CD4-positive, alpha-beta T cell (primary cell): ENCODE data around the gene AGXT2. TPM values are rescaled to one million over a fixed set of nuclear protein-coding genes. Genes with fewer than 3 reads are reported as not detected.

ENCODE experiments used
- ATAC-seq: fragments of 200-7000 bp; cut with Tn5 transposase; one replicate; pipeline ENCODE4 v1.10.0; 2022; ENCODE audit warnings: mild to moderate bottlenecking; ENCODE audit not compliant: poor library complexity
- CTCF ChIA-PET: fragments of 350-600 bp; sonication (Branson Sonifier 250); formaldehyde crosslinking; loops from one replicate; lab custom pipeline; 2021; ENCODE audit warnings: antibody characterized with exemption, inconsistent platforms; lab: Charles Lee
- POLR2A ChIA-PET: fragments of 350-600 bp; sonication (Branson Sonifier 250); formaldehyde crosslinking; loops from one replicate; lab custom pipeline; 2021; ENCODE audit warnings: antibody characterized with exemption, inconsistent platforms; lab: Charles Lee
- DNase-seq, 14 experiments: peaks; one replicate each; pipeline ENCODE4 v3.0.0-alpha.2; 2013 to 2020; ENCODE audit warnings: mixed read lengths in 2 of 14
- H3K27ac ChIP-seq, 2 donors: one replicate each; pipeline versions ENCODE4 v1.5.1 to v1.7.0; 2013; ENCODE audit warnings: low read length in 2 of 2, low read depth in 1 of 2, mild to moderate bottlenecking in 1 of 2
- H3K27me3 ChIP-seq, 2 experiments: 1 replicate in 1 of 2; 2 replicates in 1 of 2; pipeline versions ENCODE4 v1.6.1 to v1.7.0; 2013; ENCODE audit warnings: low read length in 2 of 2, control low read depth in 1 of 2, mild to moderate bottlenecking in 1 of 2, moderate library complexity in 1 of 2; ENCODE audit not compliant: insufficient read depth in 2 of 2, control insufficient read depth in 1 of 2
- H3K36me3 ChIP-seq: one replicate; pipeline ENCODE4 v1.6.1; 2013; ENCODE audit warnings: low read length, control low read depth; ENCODE audit not compliant: insufficient read depth
- H3K4me1 ChIP-seq: one replicate; pipeline ENCODE4 v1.6.1; 2013; ENCODE audit warnings: low read length, control low read depth; ENCODE audit not compliant: insufficient read depth
- H3K4me3 ChIP-seq: one replicate; pipeline ENCODE4 v1.5.1; 2013; ENCODE audit warnings: mild to moderate bottlenecking, low read length, moderate library complexity
- H3K9me3 ChIP-seq, 2 experiments: 1 replicate in 1 of 2; 2 replicates in 1 of 2; pipeline versions ENCODE4 v1.6.1 to v1.7.0; 2013; ENCODE audit warnings: low read length in 2 of 2, mild to moderate bottlenecking in 2 of 2, control low read depth in 1 of 2, moderate library complexity in 1 of 2; ENCODE audit not compliant: control insufficient read depth in 1 of 2, insufficient read depth in 1 of 2
- H3K27ac Mint-ChIP-seq: one replicate; pipeline ENCODE4 v1.8.0; 2020; ENCODE audit warnings: mixed read lengths
- H3K27me3 Mint-ChIP-seq: one replicate; pipeline ENCODE4 v1.8.0; 2021; ENCODE audit warnings: mixed read lengths
- H3K36me3 Mint-ChIP-seq: one replicate; pipeline ENCODE4 v1.8.0; 2021; ENCODE audit warnings: low read depth, mixed read lengths
- H3K4me1 Mint-ChIP-seq: one replicate; pipeline ENCODE4 v1.8.0; 2021; ENCODE audit warnings: low read depth, mixed read lengths
- H3K4me3 Mint-ChIP-seq: one replicate; pipeline ENCODE4 v1.8.0; 2020; ENCODE audit warnings: mild to moderate bottlenecking, mixed read lengths
- H3K9me3 Mint-ChIP-seq: one replicate; pipeline ENCODE4 v1.8.0; 2020; ENCODE audit warnings: mixed read lengths
- CTCF ChIP-seq: fragments of 200-600 bp; IDR thresholded peaks from one replicate; pipeline ENCODE4 v1.8.0; 2022; ENCODE audit warnings: antibody characterized with exemption, mild to moderate bottlenecking
- intact Hi-C, 2 experiments: fragments of 100-400 bp; cut with DNase I in 1 of 2; cut with micrococcal nuclease in 1 of 2; formaldehyde crosslinking; loops; one replicate each; pipeline versions ENCODE4 v1.15.1 to v1.9.0; 2023 to 2025; cut with DNase I, micrococcal nuclease
- total RNA-seq, 174 experiments: library from RNA in 2 of 174; stranded (reverse) in 2 of 174; gene quantifications; one replicate each; pipeline ENCODE4 v1.2.3 and lab custom pipeline; 2021 to 2026

AGXT2 gene
- total RNA-seq, 2 experiments from 2014 or later = not detected

- H3K4me3 Mint-ChIP-seq = no peak overlapping the region
- ChIA-PET CTCF (no interaction called here), POLR2A (no interaction called here)
- TF ChIP-seq CTCF = no peak
- Histone ChIP-seq H3K9me3 (no peaks in the 10 kb centered on the region), H3K27ac (no peak overlapping the region), H3K4me1 (no peaks in the 10 kb centered on the region), H3K4me3 (no peak overlapping the region), H3K36me3 (no peaks in the 10 kb centered on the region), H3K27me3 (peaks cover 0 to 8% of the 10 kb centered on the region in 2 experiments)
- intact Hi-C loops = no loop called here
- H3K4me1 Mint-ChIP-seq = no peaks in the 10 kb centered on the region
- H3K27me3 Mint-ChIP-seq = peaks cover 54% of the 10 kb centered on the region
- no peak for DNase-seq
- ATAC-seq = no peak
- H3K9me3 Mint-ChIP-seq = no peaks in the 10 kb centered on the region
- H3K27ac Mint-ChIP-seq = no peak overlapping the region
- no peaks in the 10 kb centered on the region for H3K36me3 Mint-ChIP-seq
These were observed 3.1 kb downstream of the AGXT2 start for GRCh38 chr5:35044649-35045048.

GRCh38 chr5:35042781-35043180 lies 5.0 kb downstream of the AGXT2 start:
- no peak overlapping the region for H3K4me3 Mint-ChIP-seq
- CTCF ChIA-PET = no interaction called here
- POLR2A ChIA-PET = no interaction called here

GRCh38 chr5:35041261-35041660 lies 6.5 kb downstream of the AGXT2 start:
- no peaks in the 10 kb centered on the region for H3K4me1 Mint-ChIP-seq
- TF ChIP-seq CTCF = no peak
- Histone ChIP-seq H3K9me3 (no peaks in the 10 kb centered on the region), H3K4me3 (no peak overlapping the region), H3K27ac (no peak overlapping the region), H3K4me1 (no peaks in the 10 kb centered on the region), H3K36me3 (no peaks in the 10 kb centered on the region), H3K27me3 (peaks cover 4 to 8% of the 10 kb centered on the region in 2 experiments)
- H3K27ac Mint-ChIP-seq = no peak overlapping the region
- POLR2A ChIA-PET = no interaction called here
- DNase-seq (no peak), ATAC-seq (no peak)
- no peaks in the 10 kb centered on the region for H3K36me3 Mint-ChIP-seq
- intact Hi-C loops = no loop called here
- H3K9me3 Mint-ChIP-seq = no peaks in the 10 kb centered on the region
- CTCF ChIA-PET = interaction anchor here (1.8 kb wide), 1 partner anchor 17 kb away, joined by 4 read pairs; no protein-coding TSS in a partner anchor
- H3K27me3 Mint-ChIP-seq = peaks cover 56% of the 10 kb centered on the region
- H3K4me3 Mint-ChIP-seq = no peak overlapping the region

More at GRCh38 chr5:35042781-35043180, 5.0 kb downstream of the AGXT2 start:
- ATAC-seq (no peak), DNase-seq (no peak)
- Mint-ChIP-seq H3K9me3 (no peaks in the 10 kb centered on the region), H3K36me3 (no peaks in the 10 kb centered on the region), H3K27ac (no peak overlapping the region), H3K4me1 (no peaks in the 10 kb centered on the region), H3K27me3 (peaks cover 54% of the 10 kb centered on the region)
- Histone ChIP-seq H3K27me3 (peaks cover 4 to 8% of the 10 kb centered on the region in 2 experiments), H3K36me3 (no peaks in the 10 kb centered on the region), H3K27ac (no peak overlapping the region), H3K9me3 (no peaks in the 10 kb centered on the region), H3K4me1 (no peaks in the 10 kb centered on the region), H3K4me3 (no peak overlapping the region)
- intact Hi-C loops = no loop called here
- no peak for TF ChIP-seq CTCF
